ENCODE results near the gene GSE1. TPM values are rescaled to one million over a fixed set of nuclear protein-coding genes. Genes with fewer than 3 reads are reported as not detected.

GSE1 gene
- polyA plus RNA-seq, 1 donor (not counting 4 experiments of a cell fraction or from before 2014, with no cell fraction given): 5.0 TPM

GRCh38 chr16:85620374-85620773 lies 7.3 kb downstream of the GSE1 start:
- dilution Hi-C loops (cut with MboI; ENCODE audit: extremely low pct_ligation_motif_present, low sequenced_read_pairs): no loop called here

GRCh38 chr16:85621698-85622428 lies 8.7 kb downstream of the GSE1 start:
- Histone ChIP-seq H3K4me3 (ENCODE audit: control insufficient read depth in 2 of 3, extremely low read depth in 1 of 3, insufficient read depth in 2 of 3, low read depth in 1 of 3, low read length in 3 of 3) (no peak overlapping the region), H3K4me2 (ENCODE audit: control insufficient read depth, extremely low read depth, insufficient read depth, low read depth, low read length) (no peak overlapping the region), H2AFZ (ENCODE audit: control insufficient read depth, low read length) (no peak overlapping the region), H3K79me2 (ENCODE audit: control insufficient read depth, insufficient read depth, low read length) (peaks cover 3% of the 10 kb centered on the region), H3K27ac (ENCODE audit: control insufficient read depth, insufficient read depth, low read length) (no peak overlapping the region), H3K9me1 (ENCODE audit: control insufficient read depth, extremely low read depth, insufficient read depth, low read length) (no peaks in the 10 kb centered on the region), H3K9ac (ENCODE audit: control insufficient read depth, extremely low read depth, insufficient read depth, low read length) (no peak overlapping the region), H4K20me1 (ENCODE audit: control insufficient read depth, extremely low read depth, insufficient read depth, low read length) (peaks cover 31% of the 10 kb centered on the region), H3K27me3 (ENCODE audit: control insufficient read depth, extremely low read depth, insufficient read depth, low read length) (no peaks in the 10 kb centered on the region), H3K36me3 (ENCODE audit: control insufficient read depth in 2 of 2, extremely low read depth in 1 of 2, insufficient read depth in 2 of 2, low read length in 2 of 2) (peaks cover 0 to 2% of the 10 kb centered on the region in 2 experiments), H3K4me1 (ENCODE audit: control insufficient read depth, extremely low read depth, insufficient read depth, low read length) (peaks cover 12% of the 10 kb centered on the region), H3K9me3 (ENCODE audit: control insufficient read depth, low read depth, low read length) (no peaks in the 10 kb centered on the region)
- TF ChIP-seq EZH2 (IDR thresholded peaks at IDR 0.05; ENCODE audit: low read length) (no peak), CTCF (optimal IDR thresholded peaks at IDR 0.05 in 1 of 3, IDR thresholded peaks at IDR 0.05 in 1 of 3, conservative IDR thresholded peaks at IDR 0.05 in 1 of 3; ENCODE audit: extremely low read depth in 1 of 3, insufficient read depth in 2 of 3, low read length in 3 of 3) (no peak)
- DNase-seq (ENCODE audit: low read depth, low spot score): no peak
- dilution Hi-C loops (cut with MboI; ENCODE audit: extremely low pct_ligation_motif_present, low sequenced_read_pairs): no loop called here
- no peak for FAIRE-seq

More at GRCh38 chr16:85620374-85620773, 7.3 kb downstream of the GSE1 start:
- Histone ChIP-seq H3K79me2 (ENCODE audit: control insufficient read depth, insufficient read depth, low read length) (peaks cover 5% of the 10 kb centered on the region), H3K4me1 (ENCODE audit: control insufficient read depth, extremely low read depth, insufficient read depth, low read length) (peaks cover 26% of the 10 kb centered on the region), H3K9me1 (ENCODE audit: control insufficient read depth, extremely low read depth, insufficient read depth, low read length) (no peaks in the 10 kb centered on the region), H4K20me1 (ENCODE audit: control insufficient read depth, extremely low read depth, insufficient read depth, low read length) (peaks cover 26% of the 10 kb centered on the region), H3K4me3 (ENCODE audit: control insufficient read depth in 2 of 3, extremely low read depth in 1 of 3, insufficient read depth in 2 of 3, low read depth in 1 of 3, low read length in 3 of 3) (no peak overlapping the region), H3K27me3 (ENCODE audit: control insufficient read depth, extremely low read depth, insufficient read depth, low read length) (no peaks in the 10 kb centered on the region), H3K4me2 (ENCODE audit: control insufficient read depth, extremely low read depth, insufficient read depth, low read depth, low read length) (no peak overlapping the region), H3K9ac (ENCODE audit: control insufficient read depth, extremely low read depth, insufficient read depth, low read length) (no peak overlapping the region), H3K36me3 (ENCODE audit: control insufficient read depth in 2 of 2, extremely low read depth in 1 of 2, insufficient read depth in 2 of 2, low read length in 2 of 2) (peaks cover 0 to 2% of the 10 kb centered on the region in 2 experiments), H3K27ac (ENCODE audit: control insufficient read depth, insufficient read depth, low read length) (no peak overlapping the region), H2AFZ (ENCODE audit: control insufficient read depth, low read length) (no peak overlapping the region), H3K9me3 (ENCODE audit: control insufficient read depth, low read depth, low read length) (no peaks in the 10 kb centered on the region)
- DNase-seq (ENCODE audit: low read depth, low spot score): no peak
- FAIRE-seq: no peak
- TF ChIP-seq EZH2 (IDR thresholded peaks at IDR 0.05; ENCODE audit: low read length) (no peak), CTCF (optimal IDR thresholded peaks at IDR 0.05 in 1 of 3, IDR thresholded peaks at IDR 0.05 in 1 of 3, conservative IDR thresholded peaks at IDR 0.05 in 1 of 3; ENCODE audit: extremely low read depth in 1 of 3, insufficient read depth in 2 of 3, low read length in 3 of 3) (no peak)

All from keratinocyte (primary cell).